Breast epithelium (tissue), 3 donors: ENCODE measurements around the gene CDS1.
"Not testable (repeated sequence)": the region's sequence is repeated elsewhere in the genome, so short reads cannot be mapped to it uniquely, and the experiment has no call there.

Source experiments
- POLR2A ChIP-seq: fragments of 450-650 bp; IDR thresholded peaks from one replicate; pipeline ENCODE4 v1.6.1; 2016; ENCODE audit warnings: antibody characterized with exemption, mild to moderate bottlenecking, moderate library complexity
- POLR2AphosphoS5 ChIP-seq, 3 donors: sonication (generic); formaldehyde crosslinking; IDR thresholded peaks; one replicate each; pipeline ENCODE4 v1.6.1; 2017; ENCODE audit warnings: antibody characterized with exemption in 3 of 3
- TF ChIP-seq, protein P1 (sequence below), 3 donors: fragments of 450-650 bp; IDR thresholded peaks; one replicate each; pipeline ENCODE4 v1.5.1; 2016 to 2017; ENCODE audit warnings: antibody characterized with exemption in 3 of 3, mild to moderate bottlenecking in 3 of 3, moderate library complexity in 3 of 3

GRCh38 chr4:84664767-84665166 lies 81.8 kb downstream of the CDS1 start:
- not testable (repeated sequence) for TF ChIP-seq POLR2A; POLR2AphosphoS5 (IDR thresholded peaks at IDR 0.05)
- TF ChIP-seq, protein P1, sequence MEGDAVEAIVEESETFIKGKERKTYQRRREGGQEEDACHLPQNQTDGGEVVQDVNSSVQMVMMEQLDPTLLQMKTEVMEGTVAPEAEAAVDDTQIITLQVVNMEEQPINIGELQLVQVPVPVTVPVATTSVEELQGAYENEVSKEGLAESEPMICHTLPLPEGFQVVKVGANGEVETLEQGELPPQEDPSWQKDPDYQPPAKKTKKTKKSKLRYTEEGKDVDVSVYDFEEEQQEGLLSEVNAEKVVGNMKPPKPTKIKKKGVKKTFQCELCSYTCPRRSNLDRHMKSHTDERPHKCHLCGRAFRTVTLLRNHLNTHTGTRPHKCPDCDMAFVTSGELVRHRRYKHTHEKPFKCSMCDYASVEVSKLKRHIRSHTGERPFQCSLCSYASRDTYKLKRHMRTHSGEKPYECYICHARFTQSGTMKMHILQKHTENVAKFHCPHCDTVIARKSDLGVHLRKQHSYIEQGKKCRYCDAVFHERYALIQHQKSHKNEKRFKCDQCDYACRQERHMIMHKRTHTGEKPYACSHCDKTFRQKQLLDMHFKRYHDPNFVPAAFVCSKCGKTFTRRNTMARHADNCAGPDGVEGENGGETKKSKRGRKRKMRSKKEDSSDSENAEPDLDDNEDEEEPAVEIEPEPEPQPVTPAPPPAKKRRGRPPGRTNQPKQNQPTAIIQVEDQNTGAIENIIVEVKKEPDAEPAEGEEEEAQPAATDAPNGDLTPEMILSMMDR (IDR thresholded peaks at IDR 0.05), result not testable (repeated sequence)
